IMR-90 (cell line): Measurements from ENCODE around the gene ABCA6. TPM values are rescaled to one million over a fixed set of nuclear protein-coding genes. Genes with fewer than 3 reads are reported as not detected.

Experiments
- ATAC-seq: fragments of 200-7000 bp; cut with Tn5 transposase; 2 replicates; pipeline ENCODE4 v1.9.1; 2020; ENCODE audit warnings: low read depth, mild to moderate bottlenecking, moderate library complexity
- BruUV-seq: library from RNA; stranded (reverse); fragments of 400-500 nt; replicated peaks from 2 replicates; lab custom pipeline; 2021; lab: Mats Ljungman, UMichigan
- CTCF ChIA-PET: fragments of 300-600 bp; formaldehyde crosslinking; extraction: SDS; loops from one replicate; lab custom pipeline; 2021; ENCODE audit warnings: antibody characterized with exemption; lab: Yijun Ruan, JAX
- POLR2A ChIA-PET: fragments of 300-600 bp; sonication (Branson Sonifier 250); formaldehyde crosslinking; loops from one replicate; lab custom pipeline; 2022; ENCODE audit warnings: antibody characterized with exemption; ENCODE audit not compliant: unreplicated experiment; lab: Charles Lee
- DNase-seq: peaks from one replicate; pipeline ENCODE4 v3.0.0; 2013
- H2AFZ ChIP-seq: replicated peaks from 2 replicates; pipeline ENCODE3; 2013; ENCODE audit warnings: low read length, mild to moderate bottlenecking; ENCODE audit not compliant: poor library complexity
- H2AK5ac ChIP-seq: 2 replicates; pipeline ENCODE4 v1.6.1; 2013; ENCODE audit warnings: low read depth, low read length, inconsistent platforms
- H2AK9ac ChIP-seq: replicated peaks from 2 replicates; pipeline ENCODE3; 2013; ENCODE audit warnings: mild to moderate bottlenecking, low read depth, low read length, moderate library complexity; ENCODE audit not compliant: poor library complexity
- H2BK120ac ChIP-seq: 2 replicates; pipeline ENCODE4 v1.6.1; 2013; ENCODE audit warnings: low read depth, low read length, inconsistent platforms
- H2BK15ac ChIP-seq: 3 replicates; pipeline ENCODE4 v1.6.1; 2013; ENCODE audit warnings: low read depth, low read length, inconsistent platforms
- H2BK20ac ChIP-seq: 2 replicates; pipeline ENCODE4 v1.6.1; 2013; ENCODE audit warnings: low read depth, mild to moderate bottlenecking, inconsistent platforms, low read length, moderate library complexity
- H2BK5ac ChIP-seq: 2 replicates; pipeline ENCODE4 v1.6.1; 2013; ENCODE audit warnings: mild to moderate bottlenecking, low read depth, low read length, inconsistent platforms; ENCODE audit not compliant: poor library complexity, severe bottlenecking
- H3K14ac ChIP-seq: replicated peaks from 2 replicates; pipeline ENCODE4 v1.6.1; 2013; ENCODE audit warnings: low read depth, low read length, inconsistent platforms
- H3K18ac ChIP-seq: 2 replicates; pipeline ENCODE4 v1.6.1; 2013; ENCODE audit warnings: low read depth, low read length, control low read depth
- H3K23ac ChIP-seq: 2 replicates; pipeline ENCODE4 v1.6.1; 2013; ENCODE audit warnings: low read depth, low read length, inconsistent platforms
- H3K27ac ChIP-seq: 2 replicates; pipeline ENCODE4 v1.5.1; 2013; ENCODE audit warnings: mild to moderate bottlenecking, control low read depth, low read length; ENCODE audit not compliant: insufficient read depth
- H3K27me3 ChIP-seq: 2 replicates; pipeline ENCODE4 v1.6.1; 2013; ENCODE audit warnings: low read length; ENCODE audit not compliant: control insufficient read depth, insufficient read depth
- H3K36me3 ChIP-seq: 2 replicates; pipeline ENCODE4 v1.6.1; 2013; ENCODE audit warnings: low read length, mixed read lengths; ENCODE audit not compliant: control insufficient read depth, insufficient read depth
- H3K4ac ChIP-seq: 2 replicates; pipeline ENCODE4 v1.6.1; 2013; ENCODE audit warnings: low read depth, low read length, inconsistent platforms
- H3K4me1 ChIP-seq: 2 replicates; pipeline ENCODE4 v1.6.1; 2013; ENCODE audit warnings: low read length, mixed read lengths; ENCODE audit not compliant: control insufficient read depth, insufficient read depth
- H3K4me2 ChIP-seq: 2 replicates; pipeline ENCODE4 v1.6.1; 2013; ENCODE audit warnings: low read depth, mild to moderate bottlenecking, control low read depth, low read length, moderate library complexity
- H3K4me3 ChIP-seq: 2 replicates; pipeline ENCODE4 v1.5.1; 2013; ENCODE audit warnings: low read depth, mild to moderate bottlenecking, control low read depth, low read length, moderate library complexity; ENCODE audit not compliant: insufficient read depth
- H3K56ac ChIP-seq: 2 replicates; pipeline ENCODE4 v1.6.1; 2013; ENCODE audit warnings: low read length, inconsistent platforms; ENCODE audit not compliant: insufficient read depth; ENCODE audit errors: extremely low read depth
- H3K79me1 ChIP-seq, 2 experiments: 2 replicates each; pipeline ENCODE4 v1.6.1; 2013; ENCODE audit warnings: low read length in 2 of 2, inconsistent platforms in 1 of 2, low read depth in 1 of 2
- H3K9ac ChIP-seq: 2 replicates; pipeline ENCODE4 v1.6.1; 2013; ENCODE audit warnings: low read depth, low read length, control low read depth
- H3K9me1 ChIP-seq: 2 replicates; pipeline ENCODE4 v1.6.1; 2013; ENCODE audit warnings: low read length, inconsistent platforms; ENCODE audit not compliant: insufficient read depth
- H3K9me3 ChIP-seq: 2 replicates; pipeline ENCODE4 v1.6.1; 2013; ENCODE audit warnings: low read length; ENCODE audit not compliant: control insufficient read depth, insufficient read depth
- H4K20me1 ChIP-seq: 2 replicates; pipeline ENCODE4 v1.6.1; 2013; ENCODE audit warnings: low read length, inconsistent platforms; ENCODE audit not compliant: insufficient read depth
- H4K5ac ChIP-seq: 2 replicates; pipeline ENCODE4 v1.6.1; 2013; ENCODE audit warnings: mild to moderate bottlenecking, low read depth, low read length, control low read depth
- H4K8ac ChIP-seq, 2 experiments: 2 replicates each; pipeline ENCODE4 v1.6.1; 2013; ENCODE audit warnings: low read depth in 2 of 2, low read length in 2 of 2, control low read depth in 1 of 2, inconsistent platforms in 1 of 2
- H4K91ac ChIP-seq: 2 replicates; pipeline ENCODE4 v1.6.1; 2013; ENCODE audit warnings: low read depth, low read length, inconsistent platforms; ENCODE audit not compliant: insufficient read depth
- MAFK ChIP-seq: IDR thresholded peaks from 2 replicates; pipeline ENCODE4 v1.6.1; 2012; ENCODE audit warnings: low read depth, low read length, improper control_type of control experiment
- RAD21 ChIP-seq: IDR thresholded peaks from 2 replicates; pipeline ENCODE4 v1.6.1; 2012; ENCODE audit warnings: low read length, improper control_type of control experiment
- WGBS, 2 experiments: methylation state at CpG; one replicate each; pipeline versions ENCODE4 v1.1.5 to v1.1.7; 2013; ENCODE audit warnings: missing lambda C conversion rate in 2 of 2; ENCODE audit not compliant: insufficient read length in 1 of 2; ENCODE audit errors: extremely low coverage in 2 of 2; 5-methylcytosine and 5-hydroxymethylcytosine counted together
- dilution Hi-C: fragments of 300-500 bp; cut with HindIII; formaldehyde crosslinking; loops from one replicate; pipeline ENCODE4 v1.14.3; 2018; ENCODE audit warnings: low sequenced_read_pairs; ENCODE audit not compliant: unreplicated experiment
- in situ Hi-C: fragments of 300-500 bp; cut with MboI; formaldehyde crosslinking; loops from 3 replicates; pipeline ENCODE4 v1.14.3; 2019; ENCODE audit warnings: low sequenced_read_pairs, inconsistent platforms, mixed read lengths
- intact Hi-C: fragments of 100-400 bp; cut with micrococcal nuclease; formaldehyde crosslinking; loops from 2 replicates; pipeline ENCODE4 v1.10.0; 2022
- polyA plus RNA-seq, 3 experiments: library from polyadenylated mRNA; depleted of rRNA; stranded (reverse); fragments of >200 nt; gene quantifications; 2 replicates each; pipeline ENCODE4 v1.2.3, GENCODE V29; 2012; ENCODE audit warnings: low replicate concordance in 1 of 3
- total RNA-seq: library from RNA; depleted of rRNA; stranded (reverse); fragments of >200 nt; gene quantifications from 2 replicates; pipeline ENCODE4 v1.2.3, GENCODE V29; 2012

Gene ABCA6
- total and polyA plus RNA-seq, 2 of the 4 experiments (the other 2 are of a cell fraction), result under 0.01 TPM; not detected in 1

GRCh38 chr17:69176457-69176795 lies 34.7 kb upstream of the ABCA6 start:
- dilution Hi-C loops (no loop called here), intact Hi-C loops (no loop called here), in situ Hi-C loops (no loop called here)
- ChIA-PET CTCF (no interaction called here), POLR2A (no interaction called here)
- Histone ChIP-seq H3K14ac (no peak overlapping the region), H2BK5ac (no peak overlapping the region), H3K27ac (no peak overlapping the region), H3K56ac (no peak overlapping the region), H3K4me2 (no peak overlapping the region), H3K4me3 (no peak overlapping the region), H3K4me1 (no peaks in the 10 kb centered on the region), H4K8ac (peak overlapping the region in 1 of 2 experiments; percentile 65; a peak in 2 of 4 replicates), H2AK5ac (no peak overlapping the region), H3K9me1 (no peaks in the 10 kb centered on the region), H4K5ac (no peak overlapping the region), H2AFZ (no peak overlapping the region), H3K36me3 (no peaks in the 10 kb centered on the region), H3K18ac (no peak overlapping the region), H2BK120ac (0 out of 2 replicates have a peak overlapping the region, but pooled peaks have one; percentile 19), H3K9me3 (no peaks in the 10 kb centered on the region), H4K91ac (no peak overlapping the region), H2BK20ac (peak overlapping the region; percentile 65), H3K79me1 (no peaks in the 10 kb centered on the region), H3K23ac (no peak overlapping the region), H3K27me3 (no peaks in the 10 kb centered on the region), H4K20me1 (no peaks in the 10 kb centered on the region), H2AK9ac (no peak overlapping the region), H2BK15ac (no peak overlapping the region), H3K9ac (no peak overlapping the region), H3K4ac (no peak overlapping the region)
- BruUV-seq, result no TSS peak
- no peak for TF ChIP-seq MAFK
- TF ChIP-seq RAD21, result no peak
- no peak for ATAC-seq
- WGBS, 2 experiments, result no CpG with 5 or more reads among the region's 1 CpG
- no peak for DNase-seq
